Measurements from ENCODE around the gene MDGA2.

The MDGA2 gene

DNA sequence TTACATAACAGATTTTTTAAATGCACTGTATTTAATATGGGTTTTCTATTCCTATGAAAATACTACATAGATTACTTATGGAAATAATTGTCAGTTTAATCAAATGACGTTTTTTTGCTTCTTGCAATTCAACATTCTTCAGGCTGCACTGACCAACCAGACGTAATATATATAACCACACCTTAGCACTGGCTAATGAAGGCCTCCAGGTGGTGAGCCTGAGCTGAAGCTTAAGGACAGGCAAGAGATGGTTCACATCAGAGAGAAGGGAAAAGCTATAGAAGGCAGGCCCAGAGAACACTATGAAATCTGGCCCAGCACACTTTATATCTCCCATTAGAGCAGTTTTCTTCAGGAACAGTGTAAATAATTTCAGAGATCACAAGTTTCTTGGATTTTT, 2.8 kb upstream of the MDGA2 start:
- Histone ChIP-seq H2AFZ (ENCODE audit: low read length) (no peak overlapping the region), H3K14ac (ENCODE audit: low read length) (no peak overlapping the region), H2BK12ac (ENCODE audit: low read length) (no peak overlapping the region), H3K4me2 (ENCODE audit: insufficient read depth, low read length, poor library complexity, severe bottlenecking) (no peak overlapping the region), H3K4me3 (ENCODE audit: low read length in 2 of 2) (no peak overlapping the region), H3K36me3 (replicated peaks in 1 of 2; ENCODE audit: control insufficient read depth in 2 of 2, insufficient read depth in 2 of 2, low read length in 2 of 2) (no peaks in the 10 kb centered on the region), H4K91ac (ENCODE audit: low read depth, low read length, poor library complexity) (no peak overlapping the region), H2AK5ac (ENCODE audit: low read depth, low read length) (no peak overlapping the region), H2BK120ac (ENCODE audit: low read depth, low read length) (no peak overlapping the region), H3K79me1 (ENCODE audit: low read depth, low read length) (no peaks in the 10 kb centered on the region), H2BK5ac (ENCODE audit: low read length) (no peak overlapping the region), H3K27me3 (ENCODE audit: control insufficient read depth in 3 of 3, insufficient read depth in 3 of 3, low read depth in 1 of 3, low read length in 3 of 3) (peaks cover 0 to 21% (median 9%) of the 10 kb centered on the region in 3 experiments), H3K4me1 (ENCODE audit: control insufficient read depth in 2 of 2, insufficient read depth in 1 of 2, low read depth in 1 of 2, low read length in 2 of 2) (peaks cover 0 to 9% of the 10 kb centered on the region in 2 donors), H3K23ac (ENCODE audit: low read depth, low read length, poor library complexity) (no peak overlapping the region), H3K27ac (replicated peaks; ENCODE audit: low read length) (no peak overlapping the region), H3K9me3 (replicated peaks in 1 of 2; ENCODE audit: control insufficient read depth in 2 of 2, insufficient read depth in 1 of 2, low read depth in 1 of 2, low read length in 2 of 2) (no peaks in the 10 kb centered on the region), H3K4ac (ENCODE audit: low read length) (no peak overlapping the region), H4K8ac (ENCODE audit: low read depth, low read length) (no peak overlapping the region), H3K18ac (ENCODE audit: low read length) (no peak overlapping the region), H2BK15ac (ENCODE audit: low read length) (no peak overlapping the region), H3K9ac (ENCODE audit: low read depth, low read length, poor library complexity) (no peak overlapping the region)
- no CpG with 5 or more reads among the region's 2 CpGs for WGBS, 2 donors (ENCODE audit: extremely low coverage in 2 of 2, insufficient read length in 2 of 2, insufficient replicate concordance in 1 of 2)
- no peak for DNase-seq (ENCODE audit: low spot score)

DNA sequence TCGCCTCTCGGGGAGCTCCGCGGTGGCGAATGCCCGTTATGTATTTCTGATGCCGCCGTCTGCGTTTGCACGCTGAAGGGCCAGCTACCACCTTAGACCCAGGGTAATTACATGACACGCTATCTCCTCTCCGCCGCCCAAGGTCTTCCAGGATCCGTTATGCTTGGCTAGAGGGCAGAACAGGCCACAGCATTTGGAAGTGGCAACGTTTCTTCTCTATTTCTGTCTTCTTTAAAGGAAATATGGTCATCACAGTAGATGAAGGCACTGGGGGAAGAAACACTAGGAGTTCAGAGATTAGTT, 861 bp upstream of the MDGA2 start:
- Histone ChIP-seq H3K23ac (ENCODE audit: low read depth, low read length, poor library complexity) (peak overlapping the region; percentile 86), H3K9me3 (replicated peaks in 1 of 2; ENCODE audit: control insufficient read depth in 2 of 2, insufficient read depth in 1 of 2, low read depth in 1 of 2, low read length in 2 of 2) (no peaks in the 10 kb centered on the region), H3K14ac (ENCODE audit: low read length) (peak overlapping the region; percentile 38), H4K91ac (ENCODE audit: low read depth, low read length, poor library complexity) (no peak overlapping the region), H3K36me3 (replicated peaks in 1 of 2; ENCODE audit: control insufficient read depth in 2 of 2, insufficient read depth in 2 of 2, low read length in 2 of 2) (no peaks in the 10 kb centered on the region), H3K4me2 (ENCODE audit: insufficient read depth, low read length, poor library complexity, severe bottlenecking) (peak overlapping the region; percentile 99), H2BK120ac (ENCODE audit: low read depth, low read length) (no peak overlapping the region), H3K79me1 (ENCODE audit: low read depth, low read length) (no peaks in the 10 kb centered on the region), H2AK5ac (ENCODE audit: low read depth, low read length) (no peak overlapping the region), H3K9ac (ENCODE audit: low read depth, low read length, poor library complexity) (peak overlapping the region; percentile 86), H3K4me3 (ENCODE audit: low read length in 2 of 2) (peak overlapping the region; percentile 65 to 86), H3K18ac (ENCODE audit: low read length) (peak overlapping the region; percentile 94), H2BK12ac (ENCODE audit: low read length) (no peak overlapping the region), H2AFZ (ENCODE audit: low read length) (peak overlapping the region; percentile 98), H2BK5ac (ENCODE audit: low read length) (no peak overlapping the region), H2BK15ac (ENCODE audit: low read length) (peak overlapping the region; percentile 85), H3K27me3 (ENCODE audit: control insufficient read depth in 3 of 3, insufficient read depth in 3 of 3, low read depth in 1 of 3, low read length in 3 of 3) (peaks cover 0 to 27% (median 9%) of the 10 kb centered on the region in 3 experiments), H4K8ac (ENCODE audit: low read depth, low read length) (no peak overlapping the region), H3K4ac (ENCODE audit: low read length) (no peak overlapping the region), H3K4me1 (ENCODE audit: control insufficient read depth in 2 of 2, insufficient read depth in 1 of 2, low read depth in 1 of 2, low read length in 2 of 2) (peaks cover 0 to 16% of the 10 kb centered on the region in 2 donors), H3K27ac (replicated peaks; ENCODE audit: low read length) (no peak overlapping the region)
- no peak for DNase-seq (ENCODE audit: low spot score)
- WGBS, 2 donors (ENCODE audit: extremely low coverage in 2 of 2, insufficient read length in 2 of 2, insufficient replicate concordance in 1 of 2) = no CpG with 5 or more reads among the region's 15 CpGs

DNA sequence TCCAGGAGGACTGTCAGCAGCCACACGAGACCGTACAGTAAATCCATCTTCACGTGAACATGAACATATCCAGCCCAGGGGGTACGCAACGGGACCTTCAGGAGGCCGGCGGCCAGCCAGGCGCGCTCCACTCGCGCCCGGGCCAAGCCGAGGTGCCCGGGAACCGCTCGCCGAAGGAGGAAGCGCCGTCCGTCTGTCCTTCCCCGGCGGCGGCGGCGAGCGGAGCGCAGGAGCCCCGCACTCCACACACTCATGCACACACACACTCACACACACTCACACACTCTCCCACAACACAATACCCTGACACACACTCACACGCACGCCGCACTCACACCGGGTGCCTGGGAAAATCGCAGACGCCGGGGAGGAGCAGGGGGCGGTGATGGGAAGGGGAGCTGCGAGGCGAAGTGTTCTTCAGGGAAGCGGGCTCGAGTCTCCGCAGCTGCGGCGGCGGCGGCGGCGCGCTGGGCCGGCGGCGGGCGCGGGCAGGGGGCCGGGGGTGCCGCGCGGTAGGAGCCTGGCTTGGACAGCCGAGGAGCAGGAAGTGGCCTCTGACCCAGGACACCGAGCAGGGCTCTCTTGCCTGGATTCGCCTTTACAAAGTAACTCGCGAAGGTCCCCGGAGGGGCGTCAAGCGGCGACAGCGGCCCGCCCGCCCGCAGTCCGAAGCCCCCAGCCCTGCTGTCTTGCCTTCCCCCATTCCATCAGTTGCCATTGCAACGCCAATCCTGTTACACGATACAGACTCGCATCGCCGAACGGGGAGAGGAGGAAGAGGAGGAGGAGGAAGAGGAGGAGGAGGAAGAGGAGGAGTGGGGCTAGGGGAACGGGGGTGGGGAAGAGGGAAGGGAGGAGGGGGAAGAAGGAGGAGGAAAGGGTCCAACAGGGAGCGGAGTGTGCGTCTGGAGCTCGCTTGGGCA, 601 bp downstream of the MDGA2 start:
- Histone ChIP-seq H2BK120ac (ENCODE audit: low read depth, low read length) (no peak overlapping the region), H3K27me3 (ENCODE audit: control insufficient read depth in 3 of 3, insufficient read depth in 3 of 3, low read depth in 1 of 3, low read length in 3 of 3) (peaks cover 0 to 27% (median 9%) of the 10 kb centered on the region in 3 experiments), H2BK12ac (ENCODE audit: low read length) (peak overlapping the region; percentile 22), H3K18ac (ENCODE audit: low read length) (peak overlapping the region; percentile 94), H2BK15ac (ENCODE audit: low read length) (peak overlapping the region; percentile 71), H3K27ac (replicated peaks; ENCODE audit: low read length) (no peak overlapping the region), H3K14ac (ENCODE audit: low read length) (peak overlapping the region; percentile 71), H3K4ac (ENCODE audit: low read length) (no peak overlapping the region), H3K9ac (ENCODE audit: low read depth, low read length, poor library complexity) (peak overlapping the region; percentile 96), H3K23ac (ENCODE audit: low read depth, low read length, poor library complexity) (peak overlapping the region; percentile 80), H4K8ac (ENCODE audit: low read depth, low read length) (no peak overlapping the region), H2AK5ac (ENCODE audit: low read depth, low read length) (no peak overlapping the region), H3K9me3 (replicated peaks in 1 of 2; ENCODE audit: control insufficient read depth in 2 of 2, insufficient read depth in 1 of 2, low read depth in 1 of 2, low read length in 2 of 2) (no peaks in the 10 kb centered on the region), H3K4me3 (ENCODE audit: low read length in 2 of 2) (peak overlapping the region; percentile 65 to 86), H2BK5ac (ENCODE audit: low read length) (peak overlapping the region; percentile 5), H3K4me2 (ENCODE audit: insufficient read depth, low read length, poor library complexity, severe bottlenecking) (peak overlapping the region; percentile 99), H3K4me1 (ENCODE audit: control insufficient read depth in 2 of 2, insufficient read depth in 1 of 2, low read depth in 1 of 2, low read length in 2 of 2) (peaks cover 0 to 16% of the 10 kb centered on the region in 2 donors), H2AFZ (ENCODE audit: low read length) (peak overlapping the region; percentile 98), H4K91ac (ENCODE audit: low read depth, low read length, poor library complexity) (no peak overlapping the region), H3K79me1 (ENCODE audit: low read depth, low read length) (no peaks in the 10 kb centered on the region), H3K36me3 (replicated peaks in 1 of 2; ENCODE audit: control insufficient read depth in 2 of 2, insufficient read depth in 2 of 2, low read length in 2 of 2) (no peaks in the 10 kb centered on the region)
- no CpG with 5 or more reads among the region's 81 CpGs for WGBS, 2 donors (ENCODE audit: extremely low coverage in 2 of 2, insufficient read length in 2 of 2, insufficient replicate concordance in 1 of 2)
- peak; percentile 36 for DNase-seq (ENCODE audit: low spot score)

DNA sequence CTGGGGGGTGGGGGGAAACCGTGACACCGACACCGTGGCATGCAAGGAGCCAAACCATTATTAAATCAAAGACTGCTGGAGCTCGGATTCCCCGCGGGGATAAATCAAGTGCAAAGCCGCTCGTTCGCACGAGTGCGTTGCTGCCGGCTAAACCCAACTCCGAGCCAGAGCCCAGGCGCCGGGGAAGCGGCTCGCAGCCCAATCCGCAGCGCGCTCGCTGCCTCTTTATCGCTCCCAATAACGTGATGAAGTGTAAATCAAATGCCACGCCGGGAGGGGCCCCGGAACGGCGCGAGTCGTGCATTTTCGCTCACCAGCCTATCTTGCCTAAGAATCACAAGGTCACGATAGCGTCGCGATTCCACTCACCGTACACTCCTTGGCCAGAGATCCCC, 1.3 kb downstream of the MDGA2 start:
- Histone ChIP-seq H2BK5ac (ENCODE audit: low read length) (no peak overlapping the region), H2AFZ (ENCODE audit: low read length) (peak overlapping the region; percentile 98), H3K27me3 (ENCODE audit: control insufficient read depth in 3 of 3, insufficient read depth in 3 of 3, low read depth in 1 of 3, low read length in 3 of 3) (peaks cover 0 to 27% (median 9%) of the 10 kb centered on the region in 3 experiments), H3K4me1 (ENCODE audit: control insufficient read depth in 2 of 2, insufficient read depth in 1 of 2, low read depth in 1 of 2, low read length in 2 of 2) (peaks cover 0 to 16% of the 10 kb centered on the region in 2 donors), H2AK5ac (ENCODE audit: low read depth, low read length) (no peak overlapping the region), H4K8ac (ENCODE audit: low read depth, low read length) (no peak overlapping the region), H3K9me3 (replicated peaks in 1 of 2; ENCODE audit: control insufficient read depth in 2 of 2, insufficient read depth in 1 of 2, low read depth in 1 of 2, low read length in 2 of 2) (no peaks in the 10 kb centered on the region), H3K23ac (ENCODE audit: low read depth, low read length, poor library complexity) (peak overlapping the region; percentile 80), H3K36me3 (replicated peaks in 1 of 2; ENCODE audit: control insufficient read depth in 2 of 2, insufficient read depth in 2 of 2, low read length in 2 of 2) (no peaks in the 10 kb centered on the region), H2BK15ac (ENCODE audit: low read length) (peak overlapping the region; percentile 71), H4K91ac (ENCODE audit: low read depth, low read length, poor library complexity) (no peak overlapping the region), H2BK120ac (ENCODE audit: low read depth, low read length) (no peak overlapping the region), H3K4ac (ENCODE audit: low read length) (no peak overlapping the region), H3K4me3 (ENCODE audit: low read length in 2 of 2) (peak overlapping the region; percentile 65 to 86), H3K27ac (replicated peaks; ENCODE audit: low read length) (no peak overlapping the region), H3K79me1 (ENCODE audit: low read depth, low read length) (no peaks in the 10 kb centered on the region), H3K14ac (ENCODE audit: low read length) (peak overlapping the region; percentile 71), H2BK12ac (ENCODE audit: low read length) (no peak overlapping the region), H3K4me2 (ENCODE audit: insufficient read depth, low read length, poor library complexity, severe bottlenecking) (peak overlapping the region; percentile 99), H3K18ac (ENCODE audit: low read length) (peak overlapping the region; percentile 38), H3K9ac (ENCODE audit: low read depth, low read length, poor library complexity) (peak overlapping the region; percentile 96)
- WGBS, 2 donors (ENCODE audit: extremely low coverage in 2 of 2, insufficient read length in 2 of 2, insufficient replicate concordance in 1 of 2) = no CpG with 5 or more reads among the region's 36 CpGs
- no peak for DNase-seq (ENCODE audit: low spot score)

All from neuronal stem cell (in vitro differentiated cells).